HAP-1 (cell line): Measurements from ENCODE around the gene CD163L1.
"Not testable (repeated sequence)": the region's sequence is repeated elsewhere in the genome, so short reads cannot be mapped to it uniquely, and the experiment has no call there.

Experiments used
- DNase-seq, 2 experiments: peaks; one replicate each; pipeline ENCODE4 v3.0.0-alpha.2; 2016 to 2020; ENCODE audit warnings: low spot score in 2 of 2
- H3K27me3 ChIP-seq: fragments of 250-450 bp; sonication (Bioruptor Pico); 2 replicates; pipeline ENCODE4 v1.5.1; 2020; ENCODE audit warnings: low read depth, mild to moderate bottlenecking, moderate library complexity
- H3K36me3 ChIP-seq: fragments of 250-450 bp; sonication (Bioruptor Pico); replicated peaks from 2 replicates; pipeline ENCODE4 v1.5.1; 2020; ENCODE audit warnings: mild to moderate bottlenecking
- H3K4me1 ChIP-seq: fragments of 250-450 bp; sonication (Bioruptor Pico); 2 replicates; pipeline ENCODE4 v1.5.1; 2020; ENCODE audit warnings: mild to moderate bottlenecking
- H3K4me3 ChIP-seq: fragments of 250-450 bp; sonication (Bioruptor Pico); 2 replicates; pipeline ENCODE4 v1.5.1; 2020; ENCODE audit warnings: mild to moderate bottlenecking, moderate library complexity
- H3K9me3 ChIP-seq: fragments of 250-450 bp; sonication (Bioruptor Pico); 2 replicates; pipeline ENCODE4 v1.5.1; 2020; ENCODE audit warnings: mild to moderate bottlenecking, moderate library complexity
- in situ Hi-C: fragments of 300-500 bp; cut with MboI; formaldehyde crosslinking; loops from 3 replicates; pipeline ENCODE4 v1.14.3; 2020; ENCODE audit warnings: low sequenced_read_pairs, inconsistent platforms, mixed read lengths

Gene CD163L1

DNA sequence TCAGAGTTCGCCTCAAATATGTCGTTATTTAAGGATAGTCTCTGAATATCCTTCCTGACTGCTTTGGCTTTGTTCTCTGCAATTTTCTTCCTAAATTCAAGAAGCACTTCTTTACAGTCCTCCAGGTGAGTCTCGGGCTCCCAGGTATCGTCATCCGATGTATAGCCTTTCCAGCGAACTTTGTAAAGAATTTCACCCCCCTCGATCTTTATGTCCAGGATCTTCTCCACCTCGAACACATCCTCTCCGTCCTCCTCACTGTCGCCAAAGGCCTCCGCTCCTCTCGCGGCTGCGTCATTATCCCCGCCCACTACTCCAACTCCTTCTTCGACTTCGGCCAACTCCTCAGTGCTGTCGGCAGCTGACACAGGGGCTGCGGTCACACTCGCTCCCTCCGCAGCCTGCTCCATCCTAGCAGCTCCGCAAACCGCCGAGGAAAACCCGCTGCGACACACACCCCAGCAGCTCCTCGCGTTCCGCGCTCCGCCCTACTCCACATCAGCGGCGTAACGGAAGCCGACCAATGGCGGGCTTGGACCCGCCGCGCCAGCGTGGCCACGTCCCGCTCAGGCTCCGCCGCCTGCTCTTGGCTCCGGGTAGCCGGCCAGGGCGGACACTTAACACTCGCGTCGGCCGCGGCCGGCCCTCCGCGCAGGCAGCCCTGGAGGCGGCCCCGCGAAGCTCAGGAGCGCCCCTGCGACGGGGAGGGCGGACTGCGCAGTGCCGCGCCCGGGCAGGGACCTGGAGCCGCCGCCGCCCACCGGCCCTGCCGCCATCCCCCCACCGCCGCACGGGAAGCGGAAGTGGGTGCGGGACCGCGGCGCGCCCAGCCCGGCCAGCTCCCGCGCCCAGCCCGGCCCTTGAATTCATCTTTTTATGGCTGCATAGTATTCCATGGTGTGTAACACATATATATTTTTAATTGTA is 4.1 kb downstream of the CD163L1 start:
- Histone ChIP-seq H3K4me1 (no peaks in the 10 kb centered on the region), H3K9me3 (no peaks in the 10 kb centered on the region), H3K4me3 (no peak overlapping the region), H3K27me3 (peaks cover 5% of the 10 kb centered on the region), H3K36me3 (no peaks in the 10 kb centered on the region)
- in situ Hi-C loops: no loop called here
- DNase-seq: no peak

DNA sequence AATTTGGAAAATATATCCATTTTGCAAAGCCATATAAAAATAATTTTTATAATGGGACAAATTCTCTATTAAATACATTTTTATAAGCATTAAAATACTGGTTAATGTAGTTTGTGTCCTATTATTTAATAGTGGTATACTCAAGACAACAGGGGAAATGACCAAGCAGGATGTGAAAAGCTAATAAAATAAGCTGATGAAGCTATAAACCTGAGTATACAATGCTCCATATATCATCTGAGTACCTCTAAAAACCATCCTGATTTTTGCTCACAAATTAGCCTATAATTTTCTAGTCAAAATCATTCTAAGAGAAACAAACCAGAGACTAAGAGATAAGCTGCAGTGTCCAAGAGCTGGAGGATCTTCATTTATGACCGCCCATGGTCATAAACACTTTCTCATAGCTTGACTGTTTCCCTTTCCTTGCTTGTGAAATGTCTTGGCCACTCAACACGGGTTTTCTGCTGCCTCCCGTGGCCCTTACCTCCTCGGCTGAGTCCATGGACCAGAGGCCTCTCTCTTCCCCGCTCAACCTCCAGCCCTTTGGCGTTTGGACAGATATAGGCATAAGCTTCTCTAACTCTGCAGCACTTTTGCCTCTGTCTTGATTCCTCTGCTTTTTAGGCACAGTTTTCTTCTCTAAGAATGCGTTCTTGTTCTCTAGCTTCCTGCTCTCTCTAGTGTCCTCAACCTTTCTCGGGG is 5.5 kb downstream of the CD163L1 start:
- H3K4me3 ChIP-seq, H3K36me3 ChIP-seq, H3K9me3 ChIP-seq, H3K4me1 ChIP-seq, in situ Hi-C loops, DNase-seq: not testable (repeated sequence)
- H3K27me3 ChIP-seq: peaks cover 11% of the 10 kb centered on the region

DNA sequence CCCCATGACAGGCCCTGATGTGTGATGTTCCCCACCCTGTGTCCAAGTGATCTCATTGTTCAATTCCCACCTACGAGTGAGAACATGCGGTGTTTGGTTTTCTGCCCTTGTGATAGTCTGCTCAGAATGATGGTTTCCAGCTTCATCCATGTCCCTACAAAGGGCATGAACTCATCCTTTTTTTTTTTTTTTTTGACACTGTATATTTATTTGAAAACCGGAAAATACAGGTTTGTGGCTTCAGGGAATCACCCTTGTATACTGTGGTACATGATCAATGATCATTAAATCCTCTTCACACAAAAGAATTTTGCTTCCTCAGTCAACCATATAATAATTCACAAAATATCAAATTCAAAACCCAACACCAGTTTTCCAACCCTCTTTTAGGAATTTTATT is 6.5 kb downstream of the CD163L1 start:
- in situ Hi-C loops, H3K9me3 ChIP-seq: not testable (repeated sequence)

DNA sequence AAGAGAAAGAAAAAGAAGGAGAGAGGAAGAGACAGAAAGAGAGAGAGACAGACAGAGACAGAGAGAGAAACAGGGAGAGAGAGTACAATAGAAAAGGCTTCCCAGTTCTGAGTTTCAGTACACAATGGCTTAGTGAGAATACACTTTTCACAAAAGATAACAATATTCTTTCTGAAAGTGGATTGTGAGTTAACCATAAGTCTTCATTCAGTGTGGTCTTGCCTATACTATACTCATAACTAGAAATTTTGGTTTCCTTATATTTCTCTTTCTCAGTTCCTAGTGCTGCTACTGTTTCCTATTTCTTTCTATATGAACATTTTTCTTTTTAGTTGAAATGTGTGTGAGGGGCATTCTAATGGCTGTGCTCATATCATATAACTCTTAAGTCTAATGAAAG is 9.3 kb downstream of the CD163L1 start:
- H3K27me3 ChIP-seq: peaks cover 8% of the 10 kb centered on the region; the same call in 1 of the 2 replicates
- no peaks in the 10 kb centered on the region for H3K9me3 ChIP-seq
- DNase-seq: no peak
- in situ Hi-C loops: no loop called here
- no peaks in the 10 kb centered on the region for H3K36me3 ChIP-seq
- no peaks in the 10 kb centered on the region for H3K4me1 ChIP-seq
- H3K4me3 ChIP-seq: no peak overlapping the region

More for the DNA sequence above, 6.5 kb downstream of the CD163L1 start:
- not testable (repeated sequence) for H3K36me3 ChIP-seq, DNase-seq, H3K4me1 ChIP-seq, H3K4me3 ChIP-seq
- H3K27me3 ChIP-seq: peaks cover 11% of the 10 kb centered on the region; the same call in 1 of the 2 replicates

DNA sequence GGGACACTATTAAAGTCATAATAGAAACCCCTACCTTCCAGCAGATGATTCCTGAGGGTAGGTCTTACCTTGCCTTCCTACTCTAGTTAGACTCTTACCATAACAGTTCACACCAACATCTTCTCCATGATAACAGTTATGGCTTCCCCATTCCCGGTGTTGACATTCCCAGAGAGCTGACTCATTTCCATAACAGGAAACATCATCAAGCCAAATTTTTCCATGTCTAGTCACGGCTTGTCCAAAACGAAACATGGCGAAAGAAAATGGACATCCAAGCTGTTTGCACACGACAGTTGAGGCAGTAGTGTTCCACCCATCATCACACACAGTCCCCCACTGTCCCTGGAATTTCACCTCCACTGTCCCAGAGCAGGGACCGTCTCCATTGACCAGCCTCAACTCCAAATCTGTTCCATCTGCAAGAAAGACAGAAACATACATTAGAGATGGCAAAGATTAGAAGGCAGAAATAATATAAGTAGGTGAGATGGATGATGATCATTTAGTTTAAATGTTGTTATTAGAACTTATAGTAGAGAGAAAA is 10.6 kb downstream of the CD163L1 start:
- Histone ChIP-seq H3K4me1 (no peaks in the 10 kb centered on the region), H3K4me3 (no peak overlapping the region), H3K9me3 (no peaks in the 10 kb centered on the region), H3K27me3 (peaks cover 8% of the 10 kb centered on the region; the same call in 1 of the 2 replicates), H3K36me3 (no peaks in the 10 kb centered on the region)
- no peak for DNase-seq
- in situ Hi-C loops: no loop called here

DNA sequence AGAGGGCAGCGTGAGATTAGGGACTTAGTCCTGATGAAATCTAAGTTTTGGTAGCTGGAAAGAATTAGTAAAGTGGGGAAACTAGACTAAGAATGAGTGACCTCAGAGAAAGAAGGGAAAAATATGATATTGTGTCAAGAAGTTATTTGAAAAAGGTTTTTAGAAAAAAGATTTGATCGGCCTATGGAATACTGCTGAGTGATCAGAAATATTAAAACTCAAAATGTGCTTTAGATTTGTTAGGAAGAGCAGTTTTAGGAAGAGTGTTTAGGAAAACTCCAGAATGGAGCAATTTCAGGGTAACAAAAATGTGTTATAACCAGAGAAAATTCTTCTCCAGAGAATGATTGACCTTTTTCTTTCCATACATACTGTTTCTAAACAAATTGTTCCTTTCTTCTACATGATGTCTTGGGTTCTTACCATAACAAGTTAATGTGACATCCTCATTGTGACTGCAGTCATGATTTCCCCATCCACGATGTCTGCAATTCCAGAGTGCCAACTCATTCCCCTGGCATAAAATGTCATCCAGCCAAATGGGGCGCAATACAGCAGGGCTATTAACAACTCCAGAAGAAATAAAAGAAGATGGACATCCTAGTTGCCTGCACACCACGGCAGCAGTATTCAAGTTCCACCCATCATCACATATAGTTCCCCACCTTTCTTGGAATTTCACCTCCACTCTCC is 11.8 kb downstream of the CD163L1 start:
- DNase-seq: no peak

DNA sequence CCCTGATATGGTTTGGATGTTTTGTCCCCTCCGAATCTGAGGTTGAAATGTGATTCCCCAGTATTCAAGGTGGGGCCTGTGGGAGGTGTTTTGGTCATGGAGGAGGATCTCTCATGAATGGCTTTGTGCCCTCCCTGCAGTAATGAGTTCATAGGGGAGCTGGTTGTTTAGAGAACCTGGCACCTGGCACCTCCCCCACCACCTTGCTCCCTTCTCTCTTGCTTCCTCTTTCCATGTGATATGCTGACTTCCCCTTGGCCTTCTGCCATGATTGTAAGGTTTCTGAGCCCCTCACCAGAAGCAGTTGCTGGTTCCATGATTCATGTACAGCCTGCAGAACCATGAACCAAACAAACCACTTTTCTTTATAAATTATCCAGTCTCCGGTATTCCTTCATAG is 32.6 kb downstream of the CD163L1 start:
- H3K4me3 ChIP-seq: no peak overlapping the region
- in situ Hi-C loops: no loop called here
- no peaks in the 10 kb centered on the region for H3K4me1 ChIP-seq
- H3K9me3 ChIP-seq: no peaks in the 10 kb centered on the region
- H3K27me3 ChIP-seq: 0 out of 2 replicates have a peak, but pooled peaks cover 2% of the 10 kb centered on the region
- H3K36me3 ChIP-seq: no peaks in the 10 kb centered on the region
- DNase-seq: no peak

More for the DNA sequence above, 11.8 kb downstream of the CD163L1 start:
- peaks cover 8% of the 10 kb centered on the region; the same call in 1 of the 2 replicates for H3K27me3 ChIP-seq
- no peaks in the 10 kb centered on the region for H3K36me3 ChIP-seq
- no peaks in the 10 kb centered on the region for H3K4me1 ChIP-seq
- in situ Hi-C loops: no loop called here
- H3K4me3 ChIP-seq: no peak overlapping the region
- H3K9me3 ChIP-seq: no peaks in the 10 kb centered on the region

DNA sequence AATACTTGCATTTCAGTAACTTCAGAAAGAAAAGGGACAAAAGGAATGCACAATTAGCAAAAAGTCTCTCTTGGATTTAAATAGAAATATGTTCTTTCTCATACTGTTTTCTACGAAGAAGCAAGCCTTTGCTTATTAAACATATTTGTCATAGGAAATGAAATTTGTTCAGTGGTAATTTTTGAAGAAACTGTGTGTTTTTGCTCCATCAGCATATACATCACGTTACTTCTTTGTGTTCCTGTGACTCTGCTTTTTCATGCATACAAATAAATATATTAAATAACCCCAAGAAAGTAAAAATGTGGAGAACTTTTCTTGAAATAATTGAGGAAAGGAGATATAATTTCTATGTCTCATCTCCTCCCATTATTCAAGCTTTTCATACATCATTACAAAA is 39.7 kb downstream of the CD163L1 start:
- in situ Hi-C loops: no loop called here
- Histone ChIP-seq H3K4me1 (no peaks in the 10 kb centered on the region), H3K4me3 (no peak overlapping the region), H3K9me3 (no peaks in the 10 kb centered on the region), H3K36me3 (no peaks in the 10 kb centered on the region), H3K27me3 (no peaks in the 10 kb centered on the region)
- DNase-seq: no peak

DNA sequence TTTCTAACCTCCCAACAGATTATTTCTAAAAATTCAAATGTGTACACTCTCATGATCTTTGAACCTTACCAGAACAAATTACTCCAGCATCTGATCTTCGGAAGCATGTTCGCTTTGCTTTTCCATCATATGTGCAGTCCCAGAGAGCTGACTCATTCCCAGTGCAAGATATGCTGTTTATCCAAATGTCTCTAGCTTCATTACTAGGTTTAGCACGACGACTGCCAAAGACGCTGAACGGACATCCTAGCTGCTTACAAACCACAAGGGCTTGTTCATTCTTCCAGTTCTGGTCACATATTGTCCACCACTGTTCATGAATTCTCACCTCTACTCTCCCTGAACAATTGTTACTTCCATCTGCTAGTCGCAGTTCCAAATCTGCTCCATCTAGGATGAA is 40.5 kb downstream of the CD163L1 start:
- in situ Hi-C loops: no loop called here
- no peak overlapping the region for H3K4me3 ChIP-seq
- H3K4me1 ChIP-seq: no peaks in the 10 kb centered on the region
- no peak for DNase-seq
- H3K9me3 ChIP-seq: no peaks in the 10 kb centered on the region
- H3K36me3 ChIP-seq: no peaks in the 10 kb centered on the region
- no peaks in the 10 kb centered on the region; the same call in 1 of the 2 replicates for H3K27me3 ChIP-seq

DNA sequence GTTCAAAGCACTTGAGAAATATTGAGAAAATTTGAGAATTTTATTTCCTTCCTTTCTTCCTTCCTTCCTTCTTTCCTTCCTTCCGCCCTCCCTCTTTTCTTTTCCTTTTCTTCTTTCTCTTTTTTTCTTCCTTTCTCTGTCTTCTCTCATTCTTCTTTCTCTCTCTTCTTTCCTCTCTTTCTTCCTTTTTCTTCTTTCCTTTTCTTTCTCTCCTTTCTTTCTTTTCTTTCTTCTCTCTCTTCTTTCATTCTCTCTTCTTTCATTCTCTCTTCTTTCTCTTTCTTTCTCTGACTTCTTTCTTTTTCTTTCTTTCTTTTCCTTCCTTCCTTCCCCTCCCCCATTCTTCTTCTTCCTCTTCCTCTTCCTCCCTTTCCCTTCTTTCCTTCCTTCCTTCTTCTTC is 44.9 kb downstream of the CD163L1 start:
- no peak overlapping the region for H3K4me3 ChIP-seq
- no peaks in the 10 kb centered on the region for H3K36me3 ChIP-seq
- H3K27me3 ChIP-seq: no peaks in the 10 kb centered on the region; the same call in 1 of the 2 replicates
- H3K9me3 ChIP-seq: no peaks in the 10 kb centered on the region
- no peaks in the 10 kb centered on the region for H3K4me1 ChIP-seq
- in situ Hi-C loops: no loop called here
- DNase-seq: no peak

DNA sequence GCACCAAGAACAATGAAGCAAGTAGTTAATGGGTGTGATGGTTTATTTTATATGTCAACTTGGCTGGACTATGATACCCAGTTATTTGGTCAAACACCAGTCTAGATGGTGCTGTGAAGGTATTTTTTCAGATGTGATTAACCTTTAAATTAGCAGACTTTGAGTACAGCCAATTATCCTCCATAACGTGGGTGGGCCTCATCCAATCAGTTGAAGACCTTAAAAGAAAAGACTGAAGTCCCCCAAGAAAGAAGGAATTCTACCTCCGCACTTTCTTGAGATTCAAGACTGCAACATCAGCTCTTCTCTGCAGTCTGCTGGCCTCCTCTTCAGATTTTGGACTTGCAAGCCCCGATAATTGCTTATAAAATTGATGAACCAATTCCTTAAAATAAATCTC is 47.5 kb downstream of the CD163L1 start:
- Histone ChIP-seq H3K4me3 (no peak overlapping the region), H3K27me3 (no peaks in the 10 kb centered on the region; the same call in 1 of the 2 replicates), H3K36me3 (no peaks in the 10 kb centered on the region), H3K4me1 (no peaks in the 10 kb centered on the region), H3K9me3 (no peaks in the 10 kb centered on the region)
- DNase-seq: no peak
- in situ Hi-C loops: no loop called here

DNA sequence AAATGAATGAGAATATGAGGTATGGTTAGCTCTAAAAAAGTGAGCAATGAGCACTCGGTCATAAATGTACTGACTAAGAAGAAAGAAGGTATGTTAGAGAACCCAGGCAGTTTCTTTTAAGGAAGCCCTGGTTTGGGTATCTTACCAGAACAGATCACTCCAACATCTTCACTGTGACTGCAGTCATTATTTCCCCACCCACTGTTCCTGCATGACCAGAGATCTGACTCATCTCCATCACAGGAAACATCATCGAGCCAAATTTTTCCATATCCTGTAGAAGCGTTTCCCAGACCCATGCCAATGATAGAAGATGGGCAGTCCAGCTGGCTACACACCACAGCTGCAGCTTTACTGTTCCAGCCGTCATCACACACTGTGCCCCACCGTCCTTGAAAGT is 48.0 kb downstream of the CD163L1 start:
- H3K4me3 ChIP-seq: no peak overlapping the region
- no peaks in the 10 kb centered on the region for H3K36me3 ChIP-seq
- H3K4me1 ChIP-seq: no peaks in the 10 kb centered on the region
- DNase-seq: no peak
- in situ Hi-C loops: no loop called here
- no peaks in the 10 kb centered on the region; the same call in 1 of the 2 replicates for H3K27me3 ChIP-seq
- H3K9me3 ChIP-seq: no peaks in the 10 kb centered on the region

DNA sequence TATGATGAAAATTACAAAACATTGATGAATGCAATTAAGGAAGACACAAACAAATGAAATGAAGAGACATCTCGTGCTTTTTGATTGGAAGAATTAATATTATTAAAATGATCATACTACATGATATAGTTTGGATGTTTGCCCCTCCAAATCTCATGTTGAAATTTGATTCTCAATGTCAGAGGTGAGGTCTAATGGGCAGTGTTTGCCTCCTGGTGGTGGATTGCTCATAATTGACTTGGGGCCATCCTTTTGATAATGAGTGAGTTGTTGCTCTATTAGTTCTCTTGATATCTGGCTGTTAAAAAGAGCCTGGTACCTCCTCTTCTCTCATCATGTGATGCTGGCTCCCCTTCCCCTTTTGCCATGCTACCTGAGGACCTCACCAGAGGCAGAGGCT is 56.7 kb downstream of the CD163L1 start:
- Histone ChIP-seq H3K4me3 (no peak overlapping the region), H3K36me3 (no peaks in the 10 kb centered on the region), H3K9me3 (no peaks in the 10 kb centered on the region), H3K27me3 (no peaks in the 10 kb centered on the region), H3K4me1 (no peaks in the 10 kb centered on the region)
- DNase-seq: no peak
- in situ Hi-C loops: no loop called here
